GM23248 (cell line): ENCODE results near the gene KSR2.

Experiments
- EZH2 ChIP-seq: fragments of 200-600 bp; sonication (generic); IDR thresholded peaks from 2 replicates; pipeline ENCODE4 v1.6.1; 2018; ENCODE audit warnings: antibody characterized with exemption, mild to moderate bottlenecking; ENCODE audit not compliant: insufficient read depth, poor library complexity, severe bottlenecking
- EZH2phosphoT487 ChIP-seq: fragments of 200-600 bp; sonication (generic); IDR thresholded peaks from 2 replicates; pipeline ENCODE4 v1.6.1; 2018; ENCODE audit warnings: antibody characterized with exemption, moderate library complexity, mild to moderate bottlenecking, low read depth; ENCODE audit not compliant: insufficient read depth

GRCh38 chr12:117727301-117727700 is 241.5 kb downstream of the KSR2 start:
- TF ChIP-seq EZH2 (no peak), EZH2phosphoT487 (no peak)
